ENCODE results near the gene ATXN10. TPM values are rescaled to one million over a fixed set of nuclear protein-coding genes. Genes with fewer than 3 reads are reported as not detected.

Gene ATXN10
- total and polyA plus RNA-seq, 2 of the 13 experiments (the other 11 are each of a cell fraction or from before 2014, with no cell fraction given) = 60.1 to 194 TPM

- peaks cover 7 to 43% of the 10 kb centered on the region in 2 experiments for H3K36me3 ChIP-seq (replicated peaks in 1 of 2; ENCODE audit: control insufficient read depth in 1 of 2, insufficient read depth in 2 of 2, low read length in 2 of 2)
- H3K27ac ChIP-seq (ENCODE audit: extremely low read length, insufficient read depth, low read length) = no peak overlapping the region
- ATAC-seq = no peak
- no peak overlapping the region for H3K4me2 ChIP-seq (ENCODE audit: low read depth, low read length)
- no peaks in the 10 kb centered on the region for H3K4me1 ChIP-seq (ENCODE audit: insufficient read depth, low read length)
- over 99% methylated on average over 5 of the region's 5 CpGs for WGBS (ENCODE audit: low lambda C conversion rate)
- no TSS peak for BruUV-seq (replicated peaks)
- H3K27me3 ChIP-seq (ENCODE audit: control insufficient read depth in 1 of 2, insufficient read depth in 2 of 2, low read length in 2 of 2) = no peaks in the 10 kb centered on the region
- H3K9me3 ChIP-seq (ENCODE audit: low read length) = no peaks in the 10 kb centered on the region
- DNase-seq (ENCODE audit: low spot score) = no peak
- ChIA-PET POLR2A (no interaction called here), CTCF (ENCODE audit: low intra/inter-chr PET ratio, low total read pairs) (no interaction called here)
- H3K79me2 ChIP-seq (ENCODE audit: insufficient read depth, low read length) = no peaks in the 10 kb centered on the region
- H2AFZ ChIP-seq (ENCODE audit: low read length) = no peak overlapping the region
- no peak for FAIRE-seq
- H3K4me3 ChIP-seq (replicated peaks in 1 of 3; ENCODE audit: insufficient read depth in 1 of 3, low read depth in 2 of 3, low read length in 3 of 3) = no peak overlapping the region
- no peak overlapping the region for H3K9ac ChIP-seq (ENCODE audit: insufficient read depth, low read depth, low read length)
- in situ Hi-C loops (cut with HindIII; ENCODE audit: extremely low pct_ligation_motif_present, low pct_unique_long_range_greater_than_20kb) (loop anchor here (10.0 kb wide), 1 partner anchor 200 kb away; no protein-coding TSS in a partner anchor), intact Hi-C loops (cut with micrococcal nuclease; ENCODE audit: unreplicated experiment) (no loop called here)
- 0 out of 2 replicates have a peak, but pooled peaks have one; percentile 43 for TF ChIP-seq ZNF652 (CRISPR knock-in tag; IDR thresholded peaks at IDR 0.05; ENCODE audit: borderline replicate concordance, low read depth)
- TF ChIP-seq GZF1 (CRISPR knock-in tag; IDR thresholded peaks at IDR 0.05) = no peak
- no peak for TF ChIP-seq SP4 (CRISPR knock-in tag; IDR thresholded peaks at IDR 0.05)
- TF ChIP-seq SPEN (CRISPR knock-in tag; IDR thresholded peaks at IDR 0.05; ENCODE audit: low read depth) = no peak
- no peak for TF ChIP-seq MZF1 (CRISPR knock-in tag; IDR thresholded peaks at IDR 0.05; ENCODE audit: borderline replicate concordance)
- TF ChIP-seq HINFP (CRISPR knock-in tag; IDR thresholded peaks at IDR 0.05; ENCODE audit: low read depth) = no peak
- no peak for TF ChIP-seq ZNF614 (CRISPR knock-in tag; IDR thresholded peaks at IDR 0.05; ENCODE audit: borderline replicate concordance)
- TF ChIP-seq ZNF720 (CRISPR knock-in tag; IDR thresholded peaks at IDR 0.05) = no peak
- no peak for TF ChIP-seq STAT6 (CRISPR knock-in tag; IDR thresholded peaks at IDR 0.05; ENCODE audit: borderline replicate concordance)
- no peaks in the 10 kb centered on the region for H4K20me1 ChIP-seq (ENCODE audit: insufficient read depth, low read length)
Observed at GRCh38 chr22:45845076-45845487, 173.4 kb downstream of the ATXN10 start.

All from HepG2 (cell line).